HEK293 (cell line): ENCODE data around the gene ZNF540.

Experiments used
- AEBP2 ChIP-seq: fragments of 450-650 bp; formaldehyde crosslinking; IDR thresholded peaks from 2 replicates; pipeline ENCODE4 v1.5.1; 2016; ENCODE audit warnings: missing biosample characterization, missing genetic modification characterization, borderline replicate concordance
- BCL11A ChIP-seq: fragments of 450-650 bp; formaldehyde crosslinking; IDR thresholded peaks from 2 replicates; pipeline ENCODE4 v1.5.1; 2016; ENCODE audit warnings: low read depth, missing biosample characterization, missing genetic modification characterization
- BCL11B ChIP-seq: fragments of 450-650 bp; formaldehyde crosslinking; IDR thresholded peaks from 2 replicates; pipeline ENCODE4 v1.5.1; 2016; ENCODE audit warnings: low read depth, missing biosample characterization, missing genetic modification characterization
- FEZF1 ChIP-seq: fragments of 450-650 bp; formaldehyde crosslinking; IDR thresholded peaks from 2 replicates; pipeline ENCODE4 v1.5.1; 2016; ENCODE audit warnings: missing biosample characterization, missing genetic modification characterization
- GLIS1 ChIP-seq: fragments of 450-650 bp; formaldehyde crosslinking; IDR thresholded peaks from 2 replicates; pipeline ENCODE4 v1.5.1; 2016; ENCODE audit warnings: missing biosample characterization, missing genetic modification characterization
- KLF10 ChIP-seq: fragments of 450-650 bp; IDR thresholded peaks from 2 replicates; pipeline ENCODE4 v1.5.1; 2018; ENCODE audit warnings: missing biosample characterization, mild to moderate bottlenecking, missing genetic modification characterization
- KLF9 ChIP-seq: fragments of 450-650 bp; formaldehyde crosslinking; IDR thresholded peaks from 2 replicates; pipeline ENCODE4 v1.5.1; 2016; ENCODE audit warnings: missing biosample characterization, missing genetic modification characterization, low read depth
- OSR2 ChIP-seq: fragments of 450-650 bp; formaldehyde crosslinking; IDR thresholded peaks from 2 replicates; pipeline ENCODE4 v1.5.1; 2016; ENCODE audit warnings: missing biosample characterization, missing genetic modification characterization
- PBX3 ChIP-seq: sonication (generic); formaldehyde crosslinking; IDR thresholded peaks from 2 replicates; pipeline ENCODE4 v1.8.1; 2022; ENCODE audit warnings: mild to moderate bottlenecking, moderate library complexity, missing genetic modification reagents
- SCRT1 ChIP-seq: fragments of 450-650 bp; formaldehyde crosslinking; IDR thresholded peaks from 2 replicates; pipeline ENCODE4 v1.5.1; 2016; ENCODE audit warnings: missing biosample characterization, missing genetic modification characterization, borderline replicate concordance
- ZBTB10 ChIP-seq: fragments of 450-650 bp; formaldehyde crosslinking; IDR thresholded peaks from 2 replicates; pipeline ENCODE4 v1.5.1; 2016; ENCODE audit warnings: missing biosample characterization, missing genetic modification characterization
- ZBTB7A ChIP-seq: fragments of 450-650 bp; formaldehyde crosslinking; IDR thresholded peaks from 2 replicates; pipeline ENCODE4 v1.5.1; 2016; ENCODE audit warnings: low read depth, missing biosample characterization, missing genetic modification characterization
- ZNF10 ChIP-seq: fragments of 450-650 bp; formaldehyde crosslinking; IDR thresholded peaks from 2 replicates; pipeline ENCODE4 v1.5.1; 2017; ENCODE audit warnings: missing biosample characterization, missing genetic modification characterization
- ZNF114 ChIP-seq: fragments of 450-650 bp; formaldehyde crosslinking; IDR thresholded peaks from 2 replicates; pipeline ENCODE4 v1.5.0; 2017; ENCODE audit warnings: missing biosample characterization, missing genetic modification characterization
- ZNF16 ChIP-seq: fragments of 450-650 bp; formaldehyde crosslinking; IDR thresholded peaks from 2 replicates; pipeline ENCODE4 v1.5.1; 2016; ENCODE audit warnings: low read depth, missing biosample characterization, missing genetic modification characterization
- ZNF211 ChIP-seq: fragments of 450-650 bp; formaldehyde crosslinking; IDR thresholded peaks from 2 replicates; pipeline ENCODE4 v1.5.1; 2016; ENCODE audit warnings: low read depth, missing biosample characterization, missing genetic modification characterization
- ZNF221 ChIP-seq: fragments of 450-650 bp; formaldehyde crosslinking; IDR thresholded peaks from 2 replicates; pipeline ENCODE4 v1.5.1; 2017; ENCODE audit warnings: missing biosample characterization, missing genetic modification characterization, borderline replicate concordance
- ZNF223 ChIP-seq: fragments of 450-650 bp; formaldehyde crosslinking; IDR thresholded peaks from 2 replicates; pipeline ENCODE4 v1.5.1; 2016; ENCODE audit warnings: missing biosample characterization, missing genetic modification characterization
- ZNF239 ChIP-seq: fragments of 450-650 bp; formaldehyde crosslinking; IDR thresholded peaks from 2 replicates; pipeline ENCODE4 v1.5.1; 2016; ENCODE audit warnings: missing biosample characterization, missing genetic modification characterization
- ZNF24 ChIP-seq: fragments of 450-650 bp; formaldehyde crosslinking; IDR thresholded peaks from 2 replicates; pipeline ENCODE4 v1.5.1; 2016; ENCODE audit warnings: missing biosample characterization, missing genetic modification characterization
- ZNF280D ChIP-seq: fragments of 450-650 bp; formaldehyde crosslinking; IDR thresholded peaks from 2 replicates; pipeline ENCODE4 v1.5.1; 2016; ENCODE audit warnings: missing biosample characterization, missing genetic modification characterization
- ZNF311 ChIP-seq: fragments of 450-650 bp; formaldehyde crosslinking; IDR thresholded peaks from 2 replicates; pipeline ENCODE4 v1.5.1; 2017; ENCODE audit warnings: missing biosample characterization, missing genetic modification characterization, borderline replicate concordance
- ZNF48 ChIP-seq: fragments of 450-650 bp; formaldehyde crosslinking; IDR thresholded peaks from 2 replicates; pipeline ENCODE4 v1.5.1; 2016; ENCODE audit warnings: missing biosample characterization, missing genetic modification characterization
- ZNF513 ChIP-seq: fragments of 450-650 bp; IDR thresholded peaks from 2 replicates; pipeline ENCODE4 v1.5.1; 2018; ENCODE audit warnings: missing biosample characterization, missing genetic modification characterization
- ZNF558 ChIP-seq: fragments of 450-650 bp; formaldehyde crosslinking; IDR thresholded peaks from 2 replicates; pipeline ENCODE4 v1.5.1; 2016; ENCODE audit warnings: missing biosample characterization, missing genetic modification characterization
- ZNF585B ChIP-seq: fragments of 450-650 bp; formaldehyde crosslinking; IDR thresholded peaks from 2 replicates; pipeline ENCODE4 v1.5.1; 2016; ENCODE audit warnings: missing biosample characterization, missing genetic modification characterization
- ZNF621 ChIP-seq: fragments of 450-650 bp; formaldehyde crosslinking; IDR thresholded peaks from 2 replicates; pipeline ENCODE4 v1.5.1; 2017; ENCODE audit warnings: missing biosample characterization, missing genetic modification characterization
- ZNF670 ChIP-seq: fragments of 450-650 bp; formaldehyde crosslinking; IDR thresholded peaks from 2 replicates; pipeline ENCODE4 v1.5.1; 2016; ENCODE audit warnings: missing biosample characterization, missing genetic modification characterization, low read depth
- ZNF677 ChIP-seq: fragments of 450-650 bp; IDR thresholded peaks from 2 replicates; pipeline ENCODE4 v1.5.0; 2018; ENCODE audit warnings: missing biosample characterization, mild to moderate bottlenecking, missing genetic modification characterization, moderate library complexity
- ZSCAN4 ChIP-seq: fragments of 450-650 bp; formaldehyde crosslinking; IDR thresholded peaks from 2 replicates; pipeline ENCODE4 v1.5.1; 2017; ENCODE audit warnings: missing biosample characterization, missing genetic modification characterization

ZNF540 gene

GRCh38 chr19:37594982-37595382, 306 bp downstream of the ZNF540 start (continued):
- TF ChIP-seq ZBTB10 (tag by site-specific recombination), result peak; percentile 99
- peak; percentile 34; the same call in 1 of the 2 replicates for TF ChIP-seq ZNF558
- no peak for TF ChIP-seq SCRT1
- TF ChIP-seq ZNF670, result peak; percentile 84; the same call in 1 of the 2 replicates
- TF ChIP-seq ZNF211 (tag by site-specific recombination), result 0 out of 2 replicates have a peak, but pooled peaks have one; percentile 22
- no peak for TF ChIP-seq ZNF10 (tag by site-specific recombination)
- TF ChIP-seq ZNF114, result no peak
- no peak for TF ChIP-seq GLIS1 (tag by site-specific recombination)
- no peak for TF ChIP-seq ZNF513 (tag by site-specific recombination)
- TF ChIP-seq BCL11A (tag by site-specific recombination), result peak; percentile 97
- peak; percentile 48; the same call in 1 of the 2 replicates for TF ChIP-seq KLF9 (tag by site-specific recombination)
- TF ChIP-seq ZNF221 (tag by site-specific recombination), result no peak; the same call in 1 of the 2 replicates
- TF ChIP-seq ZNF16 (tag by site-specific recombination), result no peak
- 0 out of 2 replicates have a peak, but pooled peaks have one; percentile 31 for TF ChIP-seq ZNF239 (tag by site-specific recombination)
- TF ChIP-seq OSR2, result no peak
- TF ChIP-seq ZNF280D (tag by site-specific recombination), result peak; percentile 97
- TF ChIP-seq FEZF1 (tag by site-specific recombination), result peak; percentile 67
- no peak for TF ChIP-seq ZNF585B (tag by site-specific recombination)
- TF ChIP-seq ZNF24 (tag by site-specific recombination), result peak; percentile 82
- no peak for TF ChIP-seq ZNF48
- no peak for TF ChIP-seq KLF10 (tag by site-specific recombination)
- no peak for TF ChIP-seq ZNF621
- no peak for TF ChIP-seq ZNF677 (tag by site-specific recombination)
- peak; percentile 70; the same call in 1 of the 2 replicates for TF ChIP-seq BCL11B (tag by site-specific recombination)
- TF ChIP-seq AEBP2, result no peak; the same call in 1 of the 2 replicates
- no peak for TF ChIP-seq PBX3 (CRISPR knock-in tag)
- no peak; the same call in 1 of the 2 replicates for TF ChIP-seq ZNF311 (tag by site-specific recombination)
- TF ChIP-seq ZSCAN4 (tag by site-specific recombination), result peak; percentile 99
- peak; percentile 91 for TF ChIP-seq ZBTB7A (tag by site-specific recombination)
- peak; percentile 45; the same call in 1 of the 2 replicates for TF ChIP-seq ZNF223 (tag by site-specific recombination)
